Lung microvascular endothelial cell (primary cell): ENCODE measurements around the gene TMTC2. TPM values are rescaled to one million over a fixed set of nuclear protein-coding genes. Genes with fewer than 3 reads are reported as not detected.

Source experiments
- DNase-seq, 2 donors: peaks; one replicate each; pipeline versions ENCODE4 v3.0.0 to v3.0.0-alpha.2; 2010; ENCODE audit warnings: low read depth in 2 of 2
- total RNA-seq: library from RNA; depleted of rRNA; stranded (reverse); fragments of >200 nt; gene quantifications from 2 replicates; pipeline ENCODE4 v1.2.1, GENCODE V29; 2014

TMTC2 gene
- total RNA-seq, 1 donor from 2014 or later: 13.9 TPM

GRCh38 chr12:83122623-83122934 lies 435.9 kb downstream of the TMTC2 start:
- no peak for DNase-seq

DNA sequence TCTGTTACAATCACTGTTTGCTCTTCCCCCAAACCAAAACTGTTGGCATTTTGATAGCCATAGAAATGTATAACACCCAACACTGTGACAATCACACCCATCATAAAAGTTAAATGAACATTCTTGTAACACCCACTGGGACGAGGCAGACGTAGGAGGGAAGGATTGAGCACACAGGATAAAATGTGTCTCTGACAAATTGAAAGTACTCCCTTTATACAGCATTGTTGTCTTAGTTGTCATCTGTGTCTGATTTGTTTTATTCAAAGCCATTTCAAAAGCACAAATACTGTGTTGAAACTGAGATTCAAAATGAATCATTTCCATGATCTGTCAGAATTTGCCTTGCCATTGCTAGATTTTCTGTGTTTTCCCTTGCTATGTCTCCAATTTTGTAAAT lies 436.3 kb downstream of the TMTC2 start:
- no peak for DNase-seq

GRCh38 chr12:83128540-83128939 lies 441.8 kb downstream of the TMTC2 start:
- no peak for DNase-seq

GRCh38 chr12:83130178-83130577 lies 443.5 kb downstream of the TMTC2 start:
- no peak for DNase-seq

- no peak for DNase-seq
Measured at GRCh38 chr12:83132360-83132759, 445.7 kb downstream of the TMTC2 start.

- no peak for DNase-seq
Measured at GRCh38 chr12:83136411-83136810, 449.7 kb downstream of the TMTC2 start.

GRCh38 chr12:83140135-83140534 lies 453.4 kb downstream of the TMTC2 start:
- no peak for DNase-seq

DNA sequence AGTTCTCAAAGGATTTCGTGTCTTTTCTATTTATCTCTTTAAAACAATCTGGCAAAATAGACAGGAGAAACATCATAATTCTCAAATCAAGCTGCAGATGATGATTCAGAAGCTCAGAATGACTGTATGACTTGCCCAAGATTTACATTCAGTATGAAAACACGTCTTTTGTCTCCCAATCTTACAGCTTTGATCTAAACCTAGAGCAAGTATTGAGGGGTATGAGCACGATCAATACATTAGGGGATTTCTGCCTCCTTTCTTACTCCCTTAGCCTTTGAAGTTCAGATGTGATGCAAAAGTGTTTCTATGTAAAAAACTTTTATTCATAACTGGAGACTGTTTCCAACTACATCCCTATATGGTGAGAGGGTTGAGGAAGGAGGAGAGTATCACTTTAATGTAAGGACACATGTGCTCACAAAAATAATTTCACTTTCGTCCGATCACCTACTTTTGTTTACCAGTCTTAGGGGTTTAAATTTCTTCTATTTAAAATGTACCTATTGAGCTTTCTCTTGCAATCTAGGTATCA lies 454.8 kb downstream of the TMTC2 start:
- DNase-seq: no peak

DNA sequence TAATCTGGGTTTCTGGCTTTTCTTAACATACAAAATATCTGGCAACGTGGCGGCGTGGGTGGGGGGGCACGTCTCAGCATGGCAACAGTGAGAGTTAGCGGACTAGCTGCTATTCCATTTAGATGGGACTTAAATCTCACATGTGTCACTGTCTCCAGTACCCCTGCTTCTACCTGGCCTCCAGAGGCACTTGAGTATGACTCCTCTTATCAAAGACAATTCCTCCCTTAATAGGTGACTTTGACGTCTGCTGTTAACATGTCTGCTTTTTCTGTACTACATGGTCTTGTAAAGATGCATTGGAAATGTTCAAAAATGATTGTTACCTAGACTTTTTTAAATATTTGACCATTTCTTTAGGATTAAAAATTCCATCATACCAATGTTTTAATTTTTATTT lies 456.2 kb downstream of the TMTC2 start:
- no peak for DNase-seq

DNA sequence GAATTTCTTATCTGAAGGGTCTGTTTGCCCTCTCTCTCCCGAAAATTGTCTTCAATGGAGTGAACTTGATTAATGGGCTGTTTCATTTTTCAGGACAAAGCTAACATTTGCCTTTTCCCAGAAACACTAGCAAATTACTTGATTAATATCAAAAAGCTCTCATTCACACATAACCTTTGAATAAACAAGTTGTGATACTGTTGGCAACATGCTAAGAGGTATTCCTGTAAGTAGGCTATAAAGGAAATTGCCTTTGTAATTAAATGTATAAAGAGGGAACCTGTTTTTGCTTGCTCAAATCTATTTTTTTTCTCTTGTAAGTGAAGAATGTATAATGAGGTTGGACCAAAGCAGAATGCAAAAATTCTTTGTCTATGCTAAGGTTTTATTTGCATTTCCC lies 457.2 kb downstream of the TMTC2 start:
- DNase-seq: no peak

GRCh38 chr12:83145325-83145840 lies 458.7 kb downstream of the TMTC2 start:
- DNase-seq: no peak

- DNase-seq: no peak
Measured at GRCh38 chr12:83147341-83147740, 460.6 kb downstream of the TMTC2 start.

DNA sequence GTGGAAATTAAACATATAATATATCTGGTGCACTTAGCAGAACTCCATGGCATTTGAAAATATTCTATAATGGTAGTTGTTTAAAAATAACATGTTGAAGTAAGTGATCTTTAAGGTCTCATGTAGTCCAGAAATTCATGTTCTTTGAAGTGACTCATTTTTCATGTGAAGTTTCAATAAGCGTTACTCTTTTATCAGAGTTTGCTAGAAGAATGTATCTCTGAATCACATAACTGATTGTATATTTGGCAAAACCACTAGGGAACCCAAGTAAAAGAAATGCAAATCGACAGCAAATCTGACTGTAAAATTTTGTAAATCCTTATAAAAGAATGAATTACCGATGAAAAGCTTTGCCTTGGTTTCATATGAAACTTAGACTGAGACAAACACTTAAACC lies 463.3 kb downstream of the TMTC2 start:
- DNase-seq: no peak

GRCh38 chr12:83150465-83151189 lies 463.9 kb downstream of the TMTC2 start:
- no peak for DNase-seq

GRCh38 chr12:83153177-83153576 lies 466.5 kb downstream of the TMTC2 start:
- no peak for DNase-seq

DNA sequence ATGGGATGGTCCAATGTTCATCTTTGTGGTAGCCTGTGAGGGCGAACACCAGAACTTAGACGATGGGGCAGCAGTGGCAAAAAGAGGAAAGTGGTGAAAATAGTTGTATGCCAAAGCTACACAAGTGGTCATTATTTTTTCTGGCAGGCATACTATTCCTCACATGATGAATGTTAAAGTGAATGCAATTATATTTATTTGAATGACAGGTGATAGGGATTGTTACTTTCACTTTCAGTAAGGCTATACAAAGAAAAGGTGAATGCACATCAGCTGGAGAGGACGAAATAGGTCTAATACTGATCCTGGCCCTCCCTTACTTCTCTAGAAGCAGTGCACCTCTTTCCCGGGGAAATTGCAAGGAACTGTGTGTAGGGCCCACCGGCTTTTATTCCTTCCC lies 470.1 kb downstream of the TMTC2 start:
- no peak for DNase-seq

GRCh38 chr12:83157604-83158003 lies 470.9 kb downstream of the TMTC2 start:
- DNase-seq: no peak

- no peak for DNase-seq
Measured at GRCh38 chr12:83158613-83159207, 472.0 kb downstream of the TMTC2 start.

GRCh38 chr12:83161456-83161855 lies 474.8 kb downstream of the TMTC2 start:
- no peak for DNase-seq

DNA sequence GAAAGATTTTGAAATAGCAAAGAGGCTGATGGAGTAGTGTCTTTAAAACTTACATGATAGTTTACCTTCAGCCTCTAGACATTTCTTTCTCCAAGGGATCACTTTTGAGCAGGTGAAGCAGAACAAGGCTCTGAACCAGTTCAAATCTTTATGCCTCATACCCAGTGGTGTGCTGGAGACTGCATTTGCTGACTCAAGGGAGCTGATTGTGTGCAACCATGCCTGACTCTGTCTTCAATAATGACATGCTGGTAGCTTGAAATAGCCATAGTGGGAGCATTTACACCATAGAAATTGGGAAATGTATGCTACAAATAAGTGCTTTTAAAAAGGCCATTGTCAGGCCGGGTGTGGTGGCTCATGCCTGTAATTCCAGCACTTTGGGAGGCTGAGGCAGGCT lies 482.0 kb downstream of the TMTC2 start:
- no peak for DNase-seq

GRCh38 chr12:83172441-83172840 lies 485.7 kb downstream of the TMTC2 start:
- no peak for DNase-seq

- no peak for DNase-seq
Measured at GRCh38 chr12:83172866-83173649, 486.4 kb downstream of the TMTC2 start.
